Measurements from ENCODE around the gene MACO1.

MACO1 gene

DNA sequence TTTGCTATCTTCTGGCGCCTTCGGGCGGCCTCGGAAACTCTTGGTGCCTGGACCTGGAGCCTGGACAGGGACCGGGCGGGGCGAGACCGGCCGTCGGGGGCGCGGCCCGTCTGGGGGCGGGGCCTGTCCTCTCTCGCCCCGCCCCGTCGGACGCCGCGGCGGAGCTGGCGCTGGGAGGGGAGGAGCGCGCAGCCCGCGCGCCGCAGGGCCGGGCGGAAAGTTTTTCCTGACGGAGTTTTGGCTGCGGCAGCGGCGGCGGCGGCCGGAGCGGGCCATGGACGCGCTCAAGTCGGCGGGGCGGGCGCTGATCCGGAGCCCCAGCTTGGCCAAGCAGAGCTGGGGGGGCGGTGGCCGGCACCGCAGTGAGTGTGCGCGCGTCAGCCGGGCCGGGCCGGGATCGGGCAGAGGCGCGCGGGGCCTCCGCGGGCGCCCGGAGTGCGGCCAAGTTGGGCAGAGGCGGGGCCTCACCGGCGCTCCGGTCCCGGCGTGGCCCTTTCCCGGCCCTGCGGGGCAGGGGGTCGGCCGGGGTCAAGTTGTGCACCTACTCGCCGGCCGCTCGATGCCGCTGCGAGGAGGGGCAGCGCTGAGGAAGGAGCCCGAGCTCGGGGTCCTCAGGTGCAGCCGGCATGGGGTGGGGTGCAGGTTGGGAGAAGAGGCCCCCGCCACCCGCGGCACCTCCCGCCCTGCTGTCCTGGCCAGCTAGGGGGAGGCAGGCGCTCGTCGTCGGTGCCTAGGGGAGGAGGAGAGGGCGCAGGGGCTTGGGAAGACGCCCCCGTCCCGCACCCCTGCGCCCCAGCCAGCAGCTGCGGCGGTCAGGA is 112.9 kb downstream of the MACO1 start, which contains the start of gene LDLRAP1:
TSS of gene LDLRAP1 (plus strand) at position 182 of the 818 bp plus-strand sequence. CDS start at position 275, 93 bp downstream.
- peak; percentile 52 for DNase-seq (ENCODE audit: low spot score)

DNA sequence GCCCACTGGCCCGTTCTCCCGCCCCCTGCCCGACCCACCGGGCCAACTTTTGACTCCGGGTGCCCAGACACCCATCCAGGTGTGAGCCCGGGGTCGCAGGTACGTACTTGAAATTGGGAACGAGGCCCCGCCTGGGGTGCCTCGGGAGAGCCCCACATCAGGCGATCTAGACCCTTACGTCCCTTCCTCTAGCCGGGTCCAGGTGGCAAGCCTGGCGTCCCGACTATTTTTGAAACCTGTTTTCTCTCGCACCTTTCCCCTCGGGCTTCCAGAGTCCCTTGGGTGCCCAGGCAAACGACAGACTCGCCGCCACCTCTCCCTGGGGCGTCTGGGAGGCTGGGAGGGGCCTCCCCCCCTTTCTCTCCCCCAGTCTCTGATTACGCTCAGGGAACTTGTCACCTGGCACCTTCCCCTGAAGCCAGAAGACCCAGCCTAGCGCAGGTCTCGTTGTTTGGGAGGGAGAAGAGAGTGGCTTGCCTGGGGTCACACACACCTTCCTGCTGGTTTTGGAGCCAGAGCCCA is 113.6 kb downstream of the MACO1 start:
- DNase-seq (ENCODE audit: low spot score) = no peak

DNA sequence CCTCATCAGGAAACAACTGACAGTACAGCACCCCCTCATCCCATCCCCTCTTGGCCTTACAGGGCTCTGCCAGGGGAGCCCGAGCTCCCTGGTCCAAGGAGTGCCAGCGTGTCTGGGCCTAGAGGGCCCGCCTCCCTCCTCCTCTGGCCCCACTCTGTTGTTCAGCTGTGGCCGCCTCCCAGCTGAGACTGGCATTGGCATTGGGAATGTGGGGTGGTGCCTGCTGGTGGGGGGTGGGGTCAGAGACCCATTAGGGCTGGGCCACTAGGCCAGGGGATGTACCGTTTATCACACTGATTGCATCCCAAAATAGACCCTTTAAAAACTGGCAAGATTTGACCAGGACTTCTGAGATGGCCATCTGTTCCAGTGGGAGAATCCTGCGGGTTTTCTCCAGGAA is 114.1 kb downstream of the MACO1 start:
- no peak for DNase-seq (ENCODE audit: low spot score)

DNA sequence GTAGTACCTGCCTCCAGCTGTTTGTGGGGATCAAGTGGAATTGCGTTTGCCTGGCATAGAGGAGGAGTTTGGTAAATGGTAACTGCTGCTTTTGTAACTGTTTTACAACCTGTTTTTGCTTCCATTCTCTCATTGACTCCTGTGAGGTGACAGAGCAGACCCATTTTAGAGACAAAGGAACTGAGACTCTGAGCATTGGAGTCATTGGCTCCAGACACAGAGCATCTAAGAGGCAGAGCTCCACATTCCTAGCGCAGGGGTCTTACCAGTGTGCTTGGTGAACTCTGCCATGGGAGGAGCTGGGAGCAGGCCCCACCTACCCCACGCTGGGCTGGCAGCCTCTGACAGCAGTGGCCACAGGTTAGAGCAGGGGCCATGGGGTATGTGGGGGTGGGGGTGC is 115.1 kb downstream of the MACO1 start:
- no peak for DNase-seq (ENCODE audit: low spot score)

DNA sequence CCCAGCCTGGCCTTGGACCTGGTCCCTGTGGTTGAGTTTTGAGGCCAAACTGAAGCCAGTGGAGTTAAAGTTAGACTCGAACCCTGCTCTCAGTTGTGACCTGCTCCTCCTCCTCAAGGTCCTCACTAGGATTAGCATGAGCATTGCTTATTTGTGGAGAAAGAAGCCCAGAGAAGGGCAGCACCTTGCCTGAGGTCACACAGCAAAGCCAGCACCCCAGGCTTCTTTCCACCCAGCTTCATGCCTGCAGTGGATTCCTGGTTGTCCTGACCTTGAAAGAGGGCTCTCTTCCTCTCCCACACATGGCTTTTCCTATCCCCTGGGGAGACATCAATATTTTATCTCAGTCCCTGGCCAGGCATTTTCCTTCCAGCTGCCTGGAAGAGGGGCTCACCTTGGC is 115.5 kb downstream of the MACO1 start:
- DNase-seq (ENCODE audit: low spot score) = no peak

DNA sequence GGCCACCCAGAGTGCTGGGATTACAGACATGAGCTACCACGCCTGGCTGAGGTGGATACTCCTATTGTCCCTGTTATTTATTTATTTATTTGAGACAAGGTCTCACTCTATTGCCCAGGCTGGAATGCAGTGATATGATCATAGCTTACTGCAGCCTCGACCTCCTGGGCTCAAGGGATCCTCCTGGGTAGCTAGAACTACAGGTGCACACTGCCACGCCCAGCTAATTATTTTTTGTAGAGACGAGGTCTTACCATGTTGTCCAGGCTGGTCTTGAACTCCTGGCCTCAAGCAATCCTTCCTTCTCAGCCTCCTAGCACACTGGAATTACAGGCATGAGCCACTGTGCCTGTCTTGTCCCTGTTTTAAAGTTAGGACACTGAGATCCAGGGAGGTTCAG is 117.9 kb downstream of the MACO1 start:
- DNase-seq (ENCODE audit: low spot score) = no peak

DNA sequence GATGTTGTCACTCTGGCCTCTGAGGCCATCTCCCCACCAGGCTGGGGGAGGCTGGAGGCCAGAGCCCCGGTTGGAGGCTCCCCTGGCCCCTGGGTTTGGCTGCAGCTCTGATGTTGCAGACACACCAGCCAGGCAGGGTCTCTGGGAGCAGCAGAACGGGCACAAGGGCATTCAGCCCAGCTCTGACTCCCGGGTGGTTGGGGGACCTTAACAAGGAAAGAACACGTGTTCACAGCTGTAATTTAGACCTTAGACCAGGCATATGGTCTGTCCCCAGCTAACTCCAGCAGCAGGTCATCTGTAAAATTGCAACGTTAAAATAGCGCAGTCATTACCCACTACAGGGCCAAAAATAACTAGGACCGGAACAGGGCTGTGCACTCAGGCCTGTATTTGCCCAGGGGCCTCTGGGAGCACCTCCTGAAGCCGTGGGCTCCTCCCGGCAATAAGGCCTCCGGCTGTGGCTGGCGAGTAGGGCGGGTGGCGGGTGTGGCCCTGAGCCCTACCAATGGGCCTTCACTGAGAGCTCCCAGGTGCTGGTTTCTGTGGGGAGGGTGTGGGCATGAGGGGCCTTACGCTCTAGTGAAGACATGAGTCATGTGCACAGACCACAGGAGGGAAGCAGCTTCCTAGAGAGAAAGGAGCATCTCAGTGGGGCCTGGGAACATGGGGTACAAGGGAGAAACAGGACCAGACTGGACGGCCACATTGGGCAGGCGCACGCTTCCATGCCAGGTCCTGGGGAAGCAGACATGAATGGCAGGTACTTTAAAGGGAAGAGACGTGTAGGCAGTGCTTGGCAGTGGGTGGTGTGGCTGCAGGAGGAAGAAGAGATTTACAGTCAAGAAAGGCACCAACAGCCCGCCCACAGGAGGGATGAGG is 118.8 kb downstream of the MACO1 start:
- DNase-seq (ENCODE audit: low spot score) = peak; percentile 81

Data from CD4-positive, alpha-beta T cell treated with Interleukin-2 at 100 ng/mL for 4 hours (primary cell).